Effector memory CD4-positive, alpha-beta T cell (primary cell): Measurements from ENCODE around the gene USP2.
A peak's percentile ranks its signal among the peaks of the same experiment; 100 is the strongest.

Experiments used
- DNase-seq, 3 donors: peaks; one replicate each; pipeline ENCODE4 v3.0.0-alpha.2; 2020
- H3K27ac ChIP-seq: 2 replicates; pipeline ENCODE4 v1.7.0; 2013; ENCODE audit warnings: mild to moderate bottlenecking, low read length, moderate library complexity; ENCODE audit not compliant: insufficient read depth, poor library complexity, severe bottlenecking
- H3K27me3 ChIP-seq: replicated peaks from 2 replicates; pipeline ENCODE4 v1.7.0; 2013; ENCODE audit warnings: mild to moderate bottlenecking, low read length; ENCODE audit not compliant: insufficient read depth, control insufficient read depth, poor library complexity, severe bottlenecking
- H3K36me3 ChIP-seq: 2 replicates; pipeline ENCODE4 v1.7.0; 2013; ENCODE audit warnings: mild to moderate bottlenecking, low read length, moderate library complexity; ENCODE audit not compliant: control insufficient read depth, insufficient read depth
- H3K4me1 ChIP-seq: 2 replicates; pipeline ENCODE4 v1.7.0; 2013; ENCODE audit warnings: low read length, mild to moderate bottlenecking; ENCODE audit not compliant: control insufficient read depth, insufficient read depth, poor library complexity, severe bottlenecking
- H3K4me3 ChIP-seq: 2 replicates; pipeline ENCODE4 v1.7.0; 2013; ENCODE audit warnings: low read length, low read depth, mild to moderate bottlenecking; ENCODE audit not compliant: insufficient read depth, poor library complexity, severe bottlenecking
- H3K9me3 ChIP-seq: 2 replicates; pipeline ENCODE4 v1.7.0; 2013; ENCODE audit warnings: mild to moderate bottlenecking, low read length, moderate library complexity; ENCODE audit not compliant: control insufficient read depth

Gene USP2

DNA sequence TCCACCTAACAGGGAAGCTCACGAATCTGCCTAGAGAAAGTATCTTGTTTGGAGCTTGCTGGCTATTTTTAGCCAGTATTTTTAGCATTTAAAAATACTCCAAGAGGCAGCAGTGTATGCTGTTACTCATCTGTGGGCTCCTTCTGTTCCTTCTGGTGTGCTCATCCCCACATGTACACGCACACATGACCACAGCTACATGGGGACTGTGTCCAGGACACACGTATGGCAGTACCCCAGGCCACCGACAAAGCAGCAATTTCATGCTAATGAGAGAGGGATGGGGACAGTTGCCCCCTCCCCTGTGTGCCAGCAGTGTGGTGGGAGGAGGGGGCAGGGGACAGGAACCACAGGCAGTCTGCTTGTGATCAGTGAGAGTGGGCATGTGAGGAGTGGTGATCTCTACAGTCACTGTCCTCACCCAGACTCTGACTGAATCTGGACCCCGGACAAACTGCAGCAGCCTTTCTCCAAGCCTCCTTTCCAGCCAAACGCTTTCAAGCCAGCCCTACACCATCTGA, 16.4 kb downstream of the USP2 start:
- Histone ChIP-seq H3K4me3 (no peak overlapping the region), H3K9me3 (no peaks in the 10 kb centered on the region), H3K36me3 (no peaks in the 10 kb centered on the region), H3K4me1 (peaks cover 14% of the 10 kb centered on the region), H3K27me3 (peaks cover 43% of the 10 kb centered on the region), H3K27ac (no peak overlapping the region)
- no peak for DNase-seq

DNA sequence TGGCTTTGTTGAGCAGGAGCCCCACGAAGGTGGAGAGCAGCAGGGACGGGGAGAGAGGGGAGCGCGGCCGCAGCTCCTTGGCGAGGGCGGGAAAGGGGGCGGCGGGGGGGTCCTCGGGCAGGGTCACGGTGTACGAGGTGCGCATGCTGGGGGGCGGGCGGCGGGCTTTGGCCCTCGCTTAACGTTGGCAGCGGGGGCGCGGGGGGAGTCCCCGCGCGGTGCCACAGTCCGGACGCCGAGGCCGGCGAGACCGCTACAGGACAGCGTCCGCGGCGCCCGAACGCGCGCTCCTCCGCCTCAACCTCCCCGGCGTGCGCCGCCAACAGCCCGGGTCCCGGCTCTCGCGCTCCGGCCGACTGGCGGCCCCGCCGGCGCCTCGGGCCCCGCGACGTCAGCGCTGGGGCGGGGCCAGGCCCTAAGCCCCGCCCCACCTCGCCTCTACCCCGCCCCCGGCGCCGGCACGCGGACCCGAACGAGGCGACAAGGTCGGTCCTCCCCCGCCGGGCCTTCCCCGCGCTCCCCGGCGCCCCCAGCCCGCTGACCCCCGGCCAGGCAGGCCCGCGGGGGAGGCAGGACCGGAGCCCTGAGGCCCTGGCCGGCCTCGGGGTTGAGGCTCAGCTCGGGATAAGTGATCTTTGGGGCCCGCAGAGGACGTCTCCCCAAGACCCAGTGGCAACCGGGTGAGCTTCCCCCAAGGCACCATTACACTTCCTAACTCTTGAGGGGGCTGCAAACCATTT, 17.5 kb downstream of the USP2 start:
- Histone ChIP-seq H3K27me3 (peaks cover 39% of the 10 kb centered on the region), H3K4me1 (peaks cover 14% of the 10 kb centered on the region), H3K4me3 (peak overlapping the region; percentile 44), H3K9me3 (no peaks in the 10 kb centered on the region), H3K27ac (no peak overlapping the region), H3K36me3 (no peaks in the 10 kb centered on the region)
- peak; percentile 29 to 44 (median 37) for DNase-seq

DNA sequence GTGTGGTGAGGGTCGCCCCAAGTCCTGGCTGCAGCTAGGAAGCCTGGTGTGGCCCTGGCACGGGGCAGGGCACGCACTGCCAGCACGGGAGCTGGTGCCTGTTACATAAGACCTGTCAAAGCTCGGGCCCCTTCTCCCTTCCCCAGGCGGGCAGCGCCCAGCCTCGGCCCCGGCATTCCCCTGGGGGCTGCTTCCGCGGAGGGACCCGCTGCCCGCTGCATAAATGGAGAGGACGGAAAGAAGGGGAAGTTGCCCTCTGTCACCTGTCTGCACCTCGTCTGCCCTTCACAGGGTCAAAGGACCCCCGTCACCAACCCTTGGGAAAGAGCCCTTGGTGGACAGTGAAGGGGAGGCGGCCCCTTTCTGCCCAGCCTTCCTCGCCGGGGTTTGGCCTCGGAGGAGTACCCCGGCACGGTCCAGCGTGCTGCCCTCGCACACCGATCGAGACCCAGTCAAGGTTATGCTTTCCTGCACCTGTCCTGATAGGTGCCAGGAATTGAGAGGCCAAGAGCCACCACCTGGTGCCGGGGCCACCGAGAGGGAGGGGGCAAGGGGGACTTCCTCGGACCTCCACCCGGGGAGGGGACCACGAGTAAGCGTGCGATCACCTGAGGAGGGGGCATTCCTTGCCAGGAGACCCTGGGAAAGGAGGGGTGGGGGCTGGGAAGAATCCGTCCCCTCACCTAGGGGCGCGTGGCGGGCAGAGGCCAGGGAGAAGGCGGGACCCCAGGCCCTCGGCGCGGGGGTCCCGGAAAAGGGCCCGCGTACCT, 18.2 kb downstream of the USP2 start:
- Histone ChIP-seq H3K27ac (no peak overlapping the region), H3K4me3 (peak overlapping the region; percentile 44), H3K4me1 (peaks cover 14% of the 10 kb centered on the region), H3K36me3 (no peaks in the 10 kb centered on the region), H3K27me3 (peaks cover 39% of the 10 kb centered on the region), H3K9me3 (no peaks in the 10 kb centered on the region)
- DNase-seq = no peak

DNA sequence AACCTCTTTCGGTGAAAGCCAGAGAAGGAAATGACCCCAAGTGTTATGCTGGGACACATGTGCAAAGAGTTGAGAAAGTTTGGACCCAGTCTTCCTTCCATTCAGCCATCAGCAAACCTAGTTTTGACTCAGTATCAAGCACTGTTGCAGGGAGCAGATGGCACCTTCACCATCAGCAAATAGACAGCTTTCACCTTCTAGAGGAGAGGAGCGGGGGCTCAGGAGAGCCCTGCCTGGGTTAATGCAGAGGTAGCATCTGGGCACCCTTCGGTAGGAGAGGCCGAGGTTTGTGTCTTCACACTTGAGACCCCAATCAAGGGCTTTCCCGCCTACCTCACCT, 18.8 kb downstream of the USP2 start:
- Histone ChIP-seq H3K9me3 (no peaks in the 10 kb centered on the region), H3K27ac (no peak overlapping the region), H3K27me3 (peaks cover 39% of the 10 kb centered on the region), H3K4me1 (peaks cover 14% of the 10 kb centered on the region), H3K4me3 (no peak overlapping the region), H3K36me3 (no peaks in the 10 kb centered on the region)
- DNase-seq = no peak

DNA sequence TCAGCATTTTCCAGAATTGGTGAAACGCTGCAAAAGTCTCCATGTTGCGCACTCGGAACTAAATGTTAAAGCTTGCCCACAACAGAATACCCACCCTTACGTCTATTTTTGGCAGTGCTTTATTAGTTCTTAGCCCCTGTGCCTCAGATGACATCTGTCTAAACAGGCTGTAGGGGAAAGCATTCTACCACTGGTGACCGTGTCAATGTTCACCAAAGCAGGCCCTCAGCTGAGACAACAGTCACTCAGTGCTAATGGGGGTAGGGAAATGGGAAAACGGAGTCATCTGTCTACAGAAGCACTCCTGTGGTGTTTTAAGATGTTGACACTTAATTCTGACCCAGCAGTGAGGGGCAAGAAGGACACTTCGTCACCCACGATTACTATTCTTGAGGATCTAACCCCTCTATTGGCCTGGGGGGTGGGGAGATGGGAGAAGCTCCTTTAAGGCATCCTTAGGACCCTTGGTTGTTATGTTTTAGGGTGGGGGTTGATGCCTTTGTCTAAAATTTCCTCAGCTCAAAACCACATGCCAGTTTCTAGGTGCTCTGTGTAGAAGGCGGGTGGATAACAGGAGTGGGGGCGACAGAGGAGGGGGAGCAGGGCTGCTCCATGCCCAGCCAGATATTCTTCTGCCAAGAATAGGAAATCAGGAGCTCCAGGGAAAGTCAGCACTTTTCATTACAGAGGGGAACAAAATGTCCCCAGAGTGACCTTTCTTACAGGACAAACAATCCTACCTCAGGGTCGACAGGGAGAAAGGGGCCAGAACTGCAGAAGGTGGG, 19.4 kb downstream of the USP2 start:
- H3K4me3 ChIP-seq = no peak overlapping the region

DNA sequence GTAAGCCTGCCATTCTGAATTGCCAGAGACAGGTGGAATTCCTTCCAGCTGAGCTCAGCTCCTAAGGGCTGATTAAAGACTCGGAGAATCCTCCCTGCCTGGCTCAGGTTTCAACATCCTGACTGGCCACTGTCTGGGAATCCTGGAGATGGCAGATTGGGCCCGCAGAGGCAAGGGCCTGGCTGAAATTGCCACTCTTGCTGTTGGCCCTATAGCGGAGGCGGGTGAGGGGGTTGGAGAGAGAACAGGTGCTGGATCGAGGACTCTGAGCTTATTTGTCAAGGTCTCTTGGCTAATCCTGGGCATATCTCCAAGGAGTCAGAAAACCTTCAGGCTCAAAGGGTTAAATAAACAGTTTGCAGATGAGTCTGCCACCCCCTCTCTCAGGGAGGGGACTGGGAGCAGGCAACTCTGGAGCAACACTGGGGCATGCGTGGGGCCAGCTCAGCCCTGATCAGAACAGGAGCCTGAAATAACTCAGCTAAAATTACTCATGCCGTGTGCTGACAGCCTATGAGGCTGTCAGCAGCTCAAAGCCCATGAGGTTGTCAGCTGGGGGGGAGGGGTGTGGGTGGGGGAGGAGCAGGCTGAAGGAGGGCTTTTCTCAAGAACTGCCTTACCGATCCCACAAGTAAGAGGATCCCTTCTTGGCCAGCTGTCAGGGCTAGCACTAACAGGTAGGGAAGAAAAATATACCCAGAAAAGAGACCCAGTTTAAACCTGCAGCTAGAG, 20.3 kb downstream of the USP2 start:
- peaks cover 30% of the 10 kb centered on the region for H3K27me3 ChIP-seq
- H3K4me3 ChIP-seq = no peak overlapping the region
- no peak for DNase-seq

More for the DNA sequence above, 19.4 kb downstream of the USP2 start:
- Histone ChIP-seq H3K36me3 (no peaks in the 10 kb centered on the region), H3K4me1 (peaks cover 14% of the 10 kb centered on the region), H3K9me3 (no peaks in the 10 kb centered on the region), H3K27ac (no peak overlapping the region), H3K27me3 (peaks cover 37% of the 10 kb centered on the region)
- DNase-seq = no peak

DNA sequence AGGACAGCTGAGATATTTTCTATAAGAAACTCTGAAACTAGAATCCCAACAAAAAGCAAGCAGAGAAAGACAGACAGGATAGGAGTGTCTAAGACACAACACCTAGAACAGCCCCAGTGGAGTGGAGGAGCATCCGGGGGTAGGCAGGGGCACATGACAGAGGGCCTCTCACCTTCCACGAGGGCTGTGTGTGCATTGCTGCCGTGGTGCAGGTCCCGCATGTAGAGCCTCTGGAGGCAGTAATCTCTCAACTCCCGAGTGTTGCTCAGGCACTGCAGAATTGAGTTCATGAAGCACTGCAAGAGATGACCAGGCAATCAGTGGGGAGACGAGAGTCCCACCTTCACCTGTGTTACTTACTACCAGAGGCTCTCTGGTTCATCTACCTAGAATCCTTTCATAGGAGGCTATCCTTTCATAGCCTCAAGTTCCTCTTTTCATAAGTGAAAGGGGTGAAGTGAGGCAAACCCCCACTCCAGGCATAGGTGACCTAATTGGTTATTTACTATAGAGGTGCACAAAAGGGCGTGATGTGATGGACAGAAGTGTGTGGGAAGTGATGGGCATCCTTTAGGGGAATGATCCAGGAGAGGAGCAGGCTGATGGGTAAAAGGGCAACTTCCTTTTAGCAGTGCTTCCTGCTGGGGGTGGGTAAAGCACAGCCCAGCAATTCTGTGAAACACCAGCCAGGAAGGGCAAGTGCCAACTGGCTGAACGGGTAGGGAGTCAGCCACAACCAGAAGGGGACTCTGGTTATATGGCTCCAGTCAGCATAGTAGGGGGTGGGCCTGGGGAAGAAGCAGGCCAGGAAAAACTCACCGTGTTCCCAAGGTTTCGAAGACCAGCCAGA, 21.9 kb downstream of the USP2 start:
- no peak for DNase-seq
- Histone ChIP-seq H3K36me3 (no peaks in the 10 kb centered on the region), H3K4me3 (no peak overlapping the region), H3K27ac (no peak overlapping the region), H3K9me3 (no peaks in the 10 kb centered on the region), H3K4me1 (peaks cover 12% of the 10 kb centered on the region), H3K27me3 (peaks cover 20% of the 10 kb centered on the region)

More for the DNA sequence above, 20.3 kb downstream of the USP2 start:
- no peak overlapping the region for H3K27ac ChIP-seq
- no peaks in the 10 kb centered on the region for H3K9me3 ChIP-seq
- peaks cover 14% of the 10 kb centered on the region for H3K4me1 ChIP-seq
- H3K36me3 ChIP-seq = no peaks in the 10 kb centered on the region

DNA sequence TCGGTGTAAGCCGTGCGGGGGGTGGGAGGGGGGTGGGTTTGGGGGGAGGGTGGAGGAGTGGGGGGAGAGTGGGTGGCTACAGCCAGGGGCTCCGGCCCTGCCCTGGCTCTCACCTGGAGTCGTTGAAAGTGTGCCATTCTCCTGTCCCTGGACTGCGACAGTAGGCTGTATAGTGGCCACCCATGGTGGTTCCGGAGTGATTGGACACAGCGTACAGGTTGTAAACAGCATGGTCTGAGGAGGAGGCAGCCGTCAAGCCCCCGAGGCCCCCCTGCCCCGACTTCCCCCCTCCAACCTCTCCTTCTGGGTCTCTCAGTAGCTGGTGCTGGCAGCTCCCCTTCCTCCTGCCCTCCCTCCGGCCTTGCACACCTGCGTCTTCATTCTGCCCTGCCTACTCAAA, 24.4 kb downstream of the USP2 start:
- no peak overlapping the region for H3K27ac ChIP-seq
- H3K4me3 ChIP-seq = no peak overlapping the region
- H3K4me1 ChIP-seq = no peaks in the 10 kb centered on the region
- no peak for DNase-seq
- no peaks in the 10 kb centered on the region for H3K9me3 ChIP-seq
- peaks cover 2% of the 10 kb centered on the region for H3K27me3 ChIP-seq
- H3K36me3 ChIP-seq = no peaks in the 10 kb centered on the region
